Vagina (tissue), 2 donors: ENCODE results near the gene PDE11A. TPM values are rescaled to one million over a fixed set of nuclear protein-coding genes. Genes with fewer than 3 reads are reported as not detected.
"Not testable (repeated sequence)": the region's sequence is repeated elsewhere in the genome, so short reads cannot be mapped to it uniquely, and the experiment has no call there.

Experiments used
- DNase-seq, 2 donors: peaks; one replicate each; pipeline ENCODE4 v3.0.0-alpha.2; 2017; ENCODE audit errors: extremely low spot score in 2 of 2
- H3K27ac ChIP-seq: fragments of 200-600 bp; sonication (generic); one replicate; pipeline ENCODE4 v1.5.1; 2019
- H3K27me3 ChIP-seq: fragments of 200-600 bp; sonication (generic); one replicate; pipeline ENCODE4 v1.5.1; 2019
- H3K36me3 ChIP-seq, 2 donors: fragments of 200-600 bp; sonication (generic); one replicate each; pipeline ENCODE4 v1.5.1; 2017 to 2019
- H3K4me1 ChIP-seq: fragments of 200-600 bp; sonication (generic); one replicate; pipeline ENCODE4 v1.5.1; 2019
- H3K4me3 ChIP-seq, 2 donors: fragments of 200-600 bp; sonication (generic); 1 replicate in 1 of 2; 2 replicates in 1 of 2; pipeline ENCODE4 v1.5.1; 2016 to 2019
- H3K9me3 ChIP-seq: fragments of 200-600 bp; sonication (generic); one replicate; pipeline ENCODE4 v1.5.1; 2019
- CTCF ChIP-seq, 3 experiments: fragments of 450-650 bp in 2 of 3; fragments of 200-600 bp in 1 of 3; sonication (generic) in 1 of 3; IDR thresholded peaks; one replicate each; pipeline ENCODE4 v1.5.1; 2017 to 2019; ENCODE audit warnings: antibody characterized with exemption in 3 of 3, mild to moderate bottlenecking in 2 of 3, moderate library complexity in 2 of 3
- POLR2A ChIP-seq, 2 donors: fragments of 450-650 bp; IDR thresholded peaks; one replicate each; pipeline ENCODE4 v1.6.1; 2017; ENCODE audit warnings: antibody characterized with exemption in 2 of 2, mild to moderate bottlenecking in 2 of 2, moderate library complexity in 2 of 2
- POLR2AphosphoS5 ChIP-seq, 2 donors: sonication (generic); formaldehyde crosslinking; IDR thresholded peaks; one replicate each; pipeline ENCODE4 v1.9.0; 2017; ENCODE audit warnings: antibody characterized with exemption in 2 of 2, mild to moderate bottlenecking in 2 of 2, low read depth in 1 of 2; ENCODE audit not compliant: insufficient read depth in 1 of 2
- intact Hi-C: fragments of 100-400 bp; cut with DNase I; formaldehyde crosslinking; loops from one replicate; pipeline ENCODE4 v1.15.1; 2023
- total RNA-seq: library from RNA; depleted of rRNA; stranded (reverse); fragments of >200 nt; gene quantifications from one replicate; pipeline ENCODE4 v1.2.3, GENCODE V29; 2016

PDE11A gene
- total RNA-seq, 1 donor from 2014 or later = 0.25 TPM

DNA sequence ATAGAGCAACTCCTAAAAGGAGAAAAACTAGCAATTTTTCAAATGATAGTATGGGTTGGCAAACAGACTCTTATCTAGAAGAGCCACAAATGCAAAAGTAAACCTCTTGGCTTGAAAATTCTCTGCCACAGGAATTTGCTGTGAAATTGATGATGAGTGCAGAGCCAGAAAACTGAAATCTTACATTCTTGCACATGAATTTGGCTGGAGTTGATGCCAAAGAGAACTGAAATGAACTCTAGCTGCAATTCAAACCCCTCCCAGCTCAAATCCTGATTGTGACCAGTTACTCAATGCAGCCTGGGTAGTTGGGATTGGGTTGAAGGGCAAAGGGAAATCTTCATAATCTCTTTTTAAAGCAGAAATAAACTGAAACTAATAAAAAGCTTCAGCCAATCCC is 266.6 kb downstream of the PDE11A start:
- Histone ChIP-seq H3K27me3 (no peaks in the 10 kb centered on the region), H3K9me3 (no peaks in the 10 kb centered on the region), H3K4me3 (no peak overlapping the region), H3K27ac (no peak overlapping the region), H3K4me1 (no peaks in the 10 kb centered on the region), H3K36me3 (no peaks in the 10 kb centered on the region)
- no peak for DNase-seq
- TF ChIP-seq CTCF (IDR thresholded peaks at IDR 0.05) = no peak
- intact Hi-C loops = no loop called here

DNA sequence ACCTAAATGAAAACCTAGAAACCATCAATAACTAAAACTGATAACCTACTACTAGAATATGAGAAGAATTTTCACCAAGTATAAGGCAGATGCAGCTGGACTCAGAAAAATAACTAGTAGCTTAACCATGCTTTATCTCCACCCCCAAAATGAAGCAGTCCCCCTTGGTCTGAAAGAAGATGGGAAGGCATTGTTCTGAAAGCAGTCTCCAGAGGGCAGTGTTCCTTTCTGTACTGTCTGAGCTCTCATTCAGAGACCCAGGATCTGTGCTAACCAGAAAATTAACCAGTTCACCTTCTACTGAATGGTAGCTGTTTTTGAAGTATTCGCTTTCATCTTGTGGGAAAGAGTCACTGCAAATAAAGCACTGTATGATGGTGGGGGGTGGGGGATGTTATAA is 273.0 kb downstream of the PDE11A start:
- Histone ChIP-seq H3K27me3 (no peaks in the 10 kb centered on the region), H3K4me1 (no peaks in the 10 kb centered on the region), H3K27ac (no peak overlapping the region), H3K9me3 (no peaks in the 10 kb centered on the region), H3K36me3 (no peaks in the 10 kb centered on the region), H3K4me3 (no peak overlapping the region)
- no peak for TF ChIP-seq POLR2AphosphoS5 (IDR thresholded peaks at IDR 0.05; ENCODE audit: insufficient read depth in 1 of 2, low read depth in 1 of 2)
- TF ChIP-seq CTCF (IDR thresholded peaks at IDR 0.05) = peak in 1 of 3 experiments; percentile 10
- no peak for TF ChIP-seq POLR2A (IDR thresholded peaks at IDR 0.05)
- intact Hi-C loops = no loop called here
- no peak for DNase-seq

DNA sequence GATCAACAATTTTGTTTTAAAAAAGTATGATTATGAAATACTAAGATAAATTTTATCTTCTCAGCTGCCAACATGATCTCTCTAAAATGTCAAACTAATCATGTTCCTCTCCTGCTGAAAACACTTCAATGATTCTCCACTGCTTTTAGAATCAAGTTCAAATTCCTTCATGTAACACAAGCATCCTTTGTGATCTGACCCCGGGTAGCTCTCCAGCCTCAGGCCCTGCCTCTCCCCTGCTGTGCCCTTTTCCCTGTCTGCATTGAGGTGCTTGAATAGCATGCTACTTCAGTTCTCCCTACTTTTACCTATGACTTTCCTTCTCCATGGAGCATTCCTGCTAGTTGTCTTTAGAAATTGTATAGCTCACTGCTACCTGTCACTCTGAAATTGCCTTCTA is 274.8 kb downstream of the PDE11A start:
- Histone ChIP-seq H3K4me1 (no peaks in the 10 kb centered on the region), H3K27me3 (no peaks in the 10 kb centered on the region), H3K36me3 (no peaks in the 10 kb centered on the region), H3K4me3 (no peak overlapping the region), H3K27ac (no peak overlapping the region), H3K9me3 (no peaks in the 10 kb centered on the region)
- DNase-seq = no peak
- intact Hi-C loops = no loop called here
- no peak for TF ChIP-seq CTCF (IDR thresholded peaks at IDR 0.05)
- no peak for TF ChIP-seq POLR2A (IDR thresholded peaks at IDR 0.05)
- TF ChIP-seq POLR2AphosphoS5 (IDR thresholded peaks at IDR 0.05; ENCODE audit: insufficient read depth in 1 of 2, low read depth in 1 of 2) = no peak

GRCh38 chr2:177796654-177797415 is 275.7 kb downstream of the PDE11A start:
- Histone ChIP-seq H3K4me1 (no peaks in the 10 kb centered on the region), H3K27ac (no peak overlapping the region), H3K36me3 (no peaks in the 10 kb centered on the region), H3K27me3 (no peaks in the 10 kb centered on the region), H3K9me3 (no peaks in the 10 kb centered on the region), H3K4me3 (no peak overlapping the region)
- intact Hi-C loops = no loop called here
- TF ChIP-seq POLR2AphosphoS5 (IDR thresholded peaks at IDR 0.05; ENCODE audit: insufficient read depth in 1 of 2, low read depth in 1 of 2) (no peak), CTCF (IDR thresholded peaks at IDR 0.05) (no peak), POLR2A (IDR thresholded peaks at IDR 0.05) (no peak)
- no peak for DNase-seq

GRCh38 chr2:177796011-177796410 is 276.6 kb downstream of the PDE11A start:
- Histone ChIP-seq H3K36me3 (no peaks in the 10 kb centered on the region), H3K27ac (no peak overlapping the region), H3K9me3 (no peaks in the 10 kb centered on the region), H3K27me3 (no peaks in the 10 kb centered on the region), H3K4me1 (no peaks in the 10 kb centered on the region), H3K4me3 (no peak overlapping the region)
- DNase-seq = no peak
- TF ChIP-seq POLR2AphosphoS5 (IDR thresholded peaks at IDR 0.05; ENCODE audit: insufficient read depth in 1 of 2, low read depth in 1 of 2) = no peak
- intact Hi-C loops = no loop called here

- not testable (repeated sequence) for H3K27ac ChIP-seq, H3K4me1 ChIP-seq
Observed at GRCh38 chr2:177785143-177785542, 287.4 kb downstream of the PDE11A start.

More at GRCh38 chr2:177785143-177785542, 287.4 kb downstream of the PDE11A start:
- DNase-seq, intact Hi-C loops, H3K27me3 ChIP-seq, H3K36me3 ChIP-seq, H3K9me3 ChIP-seq, H3K4me3 ChIP-seq: not testable (repeated sequence)
